Left forelimb (tissue), 1 donor: ENCODE measurements around the gene ATP23.

ENCODE experiments used
- DNase-seq: peaks from one replicate; pipeline ENCODE4 v3.0.0-alpha.2; 2018; ENCODE audit warnings: low spot score

Gene ATP23

DNA sequence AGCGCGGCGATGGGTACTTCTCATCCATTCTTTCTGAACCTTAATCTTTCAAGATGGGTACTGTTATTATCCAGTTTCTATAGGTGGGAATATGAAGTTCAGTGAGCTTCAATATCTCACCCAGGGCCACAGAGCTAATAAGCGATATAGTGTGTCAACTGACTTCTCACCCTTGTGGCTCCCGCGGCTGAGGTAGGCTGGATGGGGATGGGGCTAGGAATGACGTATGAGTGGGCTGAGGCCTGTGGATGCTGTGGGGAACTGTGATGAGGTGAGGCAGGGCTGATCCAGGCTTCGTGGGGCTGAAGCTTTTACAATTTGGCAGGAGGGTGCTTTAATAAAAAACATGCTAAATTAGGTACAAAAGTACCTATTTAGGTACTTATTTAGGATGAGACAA is 32.9 kb upstream of the ATP23 start:
- no peak for DNase-seq

DNA sequence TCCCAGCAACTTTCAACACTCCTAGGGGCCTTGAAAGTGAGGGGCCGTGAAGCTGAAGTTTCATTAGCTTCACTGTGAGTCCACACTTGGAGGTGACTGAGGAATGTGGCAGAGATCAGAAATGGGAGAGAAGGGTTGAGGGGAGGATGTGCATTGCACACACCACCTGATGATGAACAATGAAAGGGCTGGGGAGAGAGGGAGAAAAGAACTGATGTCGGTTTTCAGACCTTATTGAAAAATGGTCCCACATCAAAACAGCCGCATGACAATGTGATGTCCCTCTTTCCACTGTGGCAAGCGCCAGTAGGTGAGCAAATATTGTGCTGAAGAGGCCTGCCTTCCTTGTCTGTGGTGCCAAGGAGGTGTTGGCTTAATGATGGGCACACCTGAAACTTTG is 32.3 kb upstream of the ATP23 start:
- DNase-seq: no peak

DNA sequence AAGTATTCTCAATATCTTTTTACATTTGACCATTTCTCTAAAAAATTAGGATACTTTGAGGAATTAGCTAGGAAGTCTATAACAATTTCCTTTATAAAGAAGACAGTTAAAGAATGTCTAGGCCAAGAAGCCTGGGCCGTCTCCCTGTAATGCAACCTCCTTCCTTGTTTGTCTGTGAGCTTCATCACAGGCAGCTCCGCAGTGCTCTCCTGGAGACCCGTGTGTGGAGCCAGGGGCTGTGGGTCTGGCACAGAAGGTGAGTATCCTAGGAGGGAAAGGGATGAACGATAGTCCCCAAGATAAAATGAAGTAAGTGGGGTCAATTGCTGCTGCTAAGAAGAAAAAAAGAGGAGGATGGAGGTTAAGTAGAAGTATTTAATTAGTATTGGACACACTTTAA is 31.8 kb upstream of the ATP23 start:
- DNase-seq: no peak

DNA sequence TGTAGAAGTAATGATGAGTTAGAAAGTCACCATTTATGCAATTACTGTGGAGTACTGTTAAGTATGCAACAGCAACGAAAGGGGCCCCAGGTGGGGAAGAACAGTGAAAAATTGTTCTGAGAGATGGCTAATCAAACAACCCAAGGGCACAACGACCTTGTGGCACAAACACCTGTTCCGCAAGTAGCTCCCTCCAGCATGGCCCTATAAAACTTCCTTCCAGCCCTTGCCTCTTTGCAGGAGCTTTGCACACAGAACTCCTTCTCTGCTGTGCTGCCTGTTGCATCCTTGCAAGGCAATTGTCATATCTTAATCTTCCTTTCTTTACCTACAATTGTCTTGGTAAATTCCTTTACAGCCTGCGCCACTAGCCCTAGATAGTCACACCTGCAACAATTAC is 23.2 kb upstream of the ATP23 start:
- no peak for DNase-seq

DNA sequence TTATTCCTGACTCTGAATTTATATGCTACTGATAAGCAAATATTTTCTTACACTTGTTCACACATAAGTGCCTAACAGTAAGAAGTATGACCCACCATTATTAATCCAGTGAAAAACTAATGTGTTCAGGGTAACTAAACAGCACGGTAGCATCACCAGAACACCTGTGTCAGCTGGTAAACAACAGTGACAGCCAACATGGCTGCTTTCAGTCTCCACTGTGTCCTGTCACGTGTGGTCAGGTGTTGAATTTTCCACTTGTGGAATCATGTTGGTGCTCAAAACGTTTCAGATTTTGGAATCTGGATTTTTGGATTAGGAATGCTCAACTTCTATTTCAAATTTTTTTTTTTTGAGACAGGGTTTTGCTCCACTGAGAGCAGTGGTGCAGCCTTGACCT is 14.3 kb upstream of the ATP23 start:
- DNase-seq: no peak

DNA sequence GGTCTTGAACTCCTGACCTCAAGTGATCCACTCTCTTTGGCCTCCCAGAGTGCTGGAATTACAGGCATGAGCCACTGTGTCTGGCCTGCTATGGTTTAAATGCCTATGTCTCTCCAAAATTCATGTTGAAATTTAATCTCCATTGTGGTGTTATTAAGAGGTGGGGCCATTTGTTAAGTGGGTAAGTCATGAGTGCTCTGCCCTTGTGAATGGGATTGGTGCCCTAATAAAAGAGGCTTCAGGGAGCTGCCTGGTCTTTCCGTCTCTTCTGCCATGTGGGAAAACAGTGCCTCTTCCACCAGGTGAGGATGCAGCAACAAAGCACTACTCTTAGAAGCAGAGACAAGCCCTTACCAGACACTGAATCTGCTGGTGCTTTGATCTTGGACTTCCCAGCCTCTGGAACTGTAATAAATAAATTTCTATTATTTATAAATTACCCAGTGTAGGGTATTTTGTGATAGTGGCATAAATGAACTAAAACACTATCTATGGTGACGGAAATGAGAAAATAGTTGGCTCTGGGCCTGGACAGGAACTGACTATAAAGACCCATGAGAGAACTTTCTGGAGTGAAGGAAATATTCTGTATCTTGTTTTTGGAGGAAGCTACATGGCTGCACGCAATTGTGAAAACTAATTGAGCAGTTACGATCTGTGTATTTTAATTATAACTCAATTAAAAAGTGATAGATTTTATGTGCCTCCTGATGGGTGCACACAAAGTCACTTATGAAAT is 12.1 kb upstream of the ATP23 start:
- DNase-seq: no peak

DNA sequence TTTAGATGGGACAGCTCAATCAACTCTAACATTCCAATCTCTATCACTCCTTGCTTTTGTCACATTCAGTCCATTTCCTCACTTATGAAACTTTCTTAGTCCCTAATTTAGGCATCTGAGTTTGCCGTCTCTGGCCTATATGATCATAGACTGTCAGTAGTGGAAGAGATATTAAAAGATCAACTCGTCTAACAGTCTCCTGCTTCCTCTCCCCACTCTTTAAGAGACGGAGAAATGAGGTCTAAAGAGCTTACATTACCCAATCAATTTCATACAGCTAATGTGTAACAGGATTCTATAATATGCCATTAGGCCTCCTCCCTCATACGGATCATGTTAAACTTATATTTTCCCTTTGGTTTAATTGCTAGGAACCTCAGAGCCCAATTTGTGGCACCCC is 6.5 kb upstream of the ATP23 start:
- no peak for DNase-seq

DNA sequence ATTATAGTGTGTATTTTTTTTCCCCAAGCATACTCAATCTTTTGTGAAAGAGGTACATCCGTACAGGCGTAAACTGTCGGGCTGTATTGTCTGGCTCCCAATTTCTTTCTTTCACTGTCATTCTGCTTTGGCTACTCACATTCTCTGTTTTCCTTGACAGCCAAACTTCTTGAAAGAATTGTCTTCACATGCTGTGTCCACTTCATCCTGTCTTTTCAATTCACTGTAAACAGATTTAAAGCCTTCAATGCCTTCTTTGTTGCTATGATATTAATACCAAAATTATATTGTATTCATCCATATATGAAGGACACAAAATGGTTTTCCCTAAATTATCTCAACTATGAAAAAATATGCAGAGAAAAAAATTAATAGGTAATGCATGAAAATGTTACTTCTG is 6.0 kb upstream of the ATP23 start:
- no peak for DNase-seq

DNA sequence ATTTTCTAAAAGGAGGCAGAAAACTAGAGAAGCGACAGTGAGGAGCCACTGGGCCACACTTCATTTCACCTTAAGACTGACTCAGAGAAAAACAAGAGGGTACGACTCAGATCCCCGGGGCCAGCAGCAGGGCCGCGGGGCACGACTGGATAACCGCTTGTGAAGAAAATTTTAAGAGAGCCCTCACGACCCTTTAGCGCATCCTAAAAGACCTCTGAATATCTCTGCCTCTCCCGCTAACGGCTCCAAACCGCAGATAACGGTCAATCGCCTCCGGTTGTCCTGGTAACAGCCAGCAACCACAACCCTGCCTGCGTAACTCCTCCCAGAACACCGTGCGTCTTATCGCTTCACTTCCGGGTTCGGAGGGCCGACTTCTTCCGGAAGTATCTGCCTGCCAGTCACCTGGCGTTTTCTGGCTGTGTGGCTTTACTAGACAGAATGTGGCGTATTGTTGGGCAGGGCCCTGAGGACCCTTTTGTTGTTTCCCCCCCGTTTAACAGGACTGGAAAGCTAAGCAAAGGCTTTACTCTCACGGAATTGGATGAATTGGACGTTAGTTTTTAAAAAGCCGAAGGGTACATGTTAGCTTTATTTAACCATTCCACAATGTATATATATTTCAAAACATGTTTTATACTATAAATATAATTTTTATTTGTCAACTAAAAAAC is 5.4 kb upstream of the ATP23 start:
- peak; percentile 91 for DNase-seq

DNA sequence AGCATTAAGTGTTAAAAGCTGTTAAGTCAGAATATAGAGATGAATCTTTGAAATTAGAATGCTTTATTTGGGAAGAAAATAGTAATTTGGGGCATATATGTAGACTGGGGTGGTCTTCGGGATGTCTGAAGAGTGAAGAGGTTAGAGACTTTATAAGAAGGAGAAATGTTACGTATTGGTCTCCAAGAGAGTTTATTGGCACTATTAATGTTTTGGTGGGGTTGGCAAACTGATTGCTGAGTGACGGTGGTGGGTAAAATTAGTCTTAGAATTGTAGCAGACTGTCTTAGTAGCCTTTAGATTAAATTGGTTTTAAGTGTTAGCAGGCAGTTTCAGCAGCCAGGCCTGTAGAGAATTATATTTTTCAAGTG is 4.9 kb upstream of the ATP23 start:
- no peak for DNase-seq

DNA sequence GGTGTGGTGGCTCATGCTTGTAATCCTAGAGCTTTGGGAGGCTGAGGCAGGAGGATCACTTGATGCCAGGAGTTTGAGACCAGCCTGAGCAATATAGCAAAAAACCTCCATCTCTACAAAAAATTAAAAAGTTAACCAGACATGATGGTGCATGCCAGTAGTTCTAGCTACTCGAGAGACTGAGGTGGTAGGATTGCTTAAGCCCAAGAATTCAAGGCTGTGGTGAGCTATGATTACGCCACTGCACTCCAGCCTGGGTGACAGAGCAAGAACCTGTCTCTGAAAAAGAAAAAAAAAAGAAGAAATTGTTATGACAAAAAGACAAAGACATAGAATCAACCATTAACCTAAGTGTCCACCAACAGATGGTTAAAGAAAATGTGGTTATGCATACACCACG is 2.1 kb upstream of the ATP23 start:
- DNase-seq: no peak

DNA sequence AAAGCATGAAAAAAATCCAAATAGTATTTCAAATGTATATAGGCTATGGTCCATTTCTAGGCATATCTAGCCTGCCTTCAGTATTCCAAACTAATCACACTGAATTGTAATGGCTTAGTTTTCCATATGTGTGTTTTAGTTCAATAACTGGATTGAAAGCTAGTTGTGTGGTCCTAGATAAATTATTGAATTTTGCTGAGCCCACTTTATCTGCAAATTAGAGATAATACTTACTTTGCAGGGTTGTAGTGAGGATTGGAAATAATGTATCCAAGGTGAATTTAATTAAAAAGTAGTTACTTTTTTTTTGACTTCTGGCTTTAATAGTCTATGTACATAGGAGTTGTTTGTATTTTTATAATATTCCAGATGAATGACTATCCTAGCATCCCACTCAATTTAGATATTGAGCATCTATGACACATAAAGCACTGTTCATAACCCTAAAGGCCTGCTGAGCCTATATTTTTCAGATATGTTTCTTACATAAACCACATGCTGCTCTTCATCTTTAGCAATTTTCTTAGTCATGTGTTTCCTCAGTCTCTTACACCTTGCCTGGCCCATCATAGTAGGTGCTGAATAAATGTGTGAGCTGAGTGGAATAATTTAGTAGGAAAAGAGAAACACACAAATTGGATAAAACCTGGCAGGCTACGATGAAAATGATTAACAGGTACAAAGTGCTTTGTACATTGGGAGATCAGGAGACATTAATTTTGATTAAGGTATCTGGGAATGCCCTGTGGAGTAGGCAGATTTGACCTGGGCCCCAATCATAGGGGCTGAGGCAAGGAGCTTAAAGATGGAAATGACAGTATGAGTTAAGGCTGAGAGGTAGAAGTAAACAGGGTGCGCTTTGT is 1.1 kb upstream of the ATP23 start:
- DNase-seq: no peak

DNA sequence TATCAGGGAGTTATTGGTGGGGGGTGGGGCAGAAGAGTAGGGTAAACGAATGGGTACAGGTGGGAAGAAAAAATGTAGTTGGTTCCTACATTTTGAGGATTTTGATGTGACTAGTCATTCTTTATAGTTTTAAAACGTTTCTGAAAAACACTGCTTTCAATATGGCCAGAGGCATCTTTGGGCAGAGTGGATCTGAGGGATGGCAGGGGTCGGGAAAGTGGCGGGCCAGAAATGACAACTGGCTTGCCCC is 527 bp upstream of the ATP23 start:
- DNase-seq: no peak

DNA sequence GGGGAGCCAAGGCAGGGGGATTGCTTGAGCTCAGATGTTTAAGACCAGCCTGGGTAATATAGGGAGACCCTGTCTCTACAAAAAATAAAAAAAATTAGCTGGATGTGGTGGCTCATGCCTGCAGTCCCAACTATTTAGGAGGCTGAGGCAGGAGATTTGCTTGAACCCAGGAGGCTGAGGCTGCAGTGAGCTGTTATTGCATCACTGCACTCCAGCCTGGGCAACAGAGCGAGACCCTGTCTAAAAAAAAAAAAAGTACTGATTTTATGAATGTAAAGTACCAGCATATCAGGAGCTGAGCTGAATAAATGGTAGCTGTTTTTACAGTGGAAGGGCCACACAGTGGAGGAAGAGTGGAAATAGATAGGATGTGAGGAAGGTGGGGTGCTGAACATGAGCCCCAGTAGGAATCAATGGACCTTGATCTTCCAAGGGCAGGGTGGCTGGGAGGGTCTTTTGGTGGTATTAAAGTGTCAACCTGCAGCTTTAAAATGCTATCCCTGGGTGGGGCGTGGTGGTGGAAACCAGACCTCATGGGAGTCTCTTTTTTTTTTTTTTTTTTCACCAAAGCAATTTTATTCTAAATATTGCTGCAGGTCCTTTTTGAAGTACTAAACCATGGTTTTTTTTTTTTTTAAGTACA is 2.2 kb downstream of the ATP23 start:
- no peak for DNase-seq

DNA sequence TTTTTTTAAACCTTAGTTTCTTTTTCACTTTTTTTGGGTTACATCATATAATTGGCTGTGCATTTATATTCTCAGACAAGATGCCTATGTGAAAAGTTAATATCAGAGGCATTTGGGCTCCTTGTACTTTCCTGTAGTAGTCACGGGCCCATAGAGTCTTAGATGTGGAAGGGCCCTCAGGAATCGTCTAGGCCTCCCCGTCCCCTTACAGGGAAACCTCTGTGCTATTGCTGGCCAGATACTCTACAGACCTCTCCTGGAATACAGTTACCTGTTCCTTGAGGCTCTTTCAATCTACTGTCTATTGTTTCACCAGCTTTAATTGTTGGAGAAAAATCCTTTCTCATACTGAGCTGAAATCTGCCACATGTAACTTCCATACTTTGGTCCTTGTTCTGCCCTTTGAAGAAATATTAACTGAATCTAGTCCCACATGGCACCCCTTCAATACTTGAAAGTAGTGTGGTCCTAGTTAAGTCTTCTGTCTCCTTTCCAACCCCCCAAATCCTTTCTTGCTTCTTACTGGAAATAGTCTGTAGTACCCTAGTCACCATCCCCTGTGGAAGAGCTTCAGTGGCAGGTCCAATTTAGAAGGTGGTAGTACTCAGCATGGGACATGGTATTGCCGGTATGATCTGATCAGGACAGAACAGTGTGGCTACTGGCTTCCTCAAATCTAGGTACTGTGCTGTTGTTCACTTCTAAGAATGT is 3.1 kb downstream of the ATP23 start:
- no peak for DNase-seq

DNA sequence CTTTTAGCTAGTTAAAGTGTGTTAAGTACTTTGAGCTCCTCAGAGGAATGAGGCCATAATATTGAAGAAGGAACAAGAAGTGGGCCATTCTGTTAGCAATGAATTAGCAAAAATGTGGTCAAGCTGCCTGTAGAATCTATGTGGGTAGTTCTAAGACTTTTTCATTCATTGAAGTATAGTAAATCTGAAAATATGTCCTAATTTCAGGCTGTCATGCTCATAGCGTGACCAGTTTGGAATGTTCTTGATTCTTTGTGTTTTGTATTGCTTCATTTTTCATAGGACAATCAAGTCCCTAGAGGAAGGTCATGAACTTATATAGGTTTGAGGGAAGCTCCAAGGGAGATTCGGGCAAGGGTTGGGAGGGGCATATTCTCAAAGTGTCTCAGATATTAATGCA is 11.4 kb downstream of the ATP23 start:
- no peak for DNase-seq

DNA sequence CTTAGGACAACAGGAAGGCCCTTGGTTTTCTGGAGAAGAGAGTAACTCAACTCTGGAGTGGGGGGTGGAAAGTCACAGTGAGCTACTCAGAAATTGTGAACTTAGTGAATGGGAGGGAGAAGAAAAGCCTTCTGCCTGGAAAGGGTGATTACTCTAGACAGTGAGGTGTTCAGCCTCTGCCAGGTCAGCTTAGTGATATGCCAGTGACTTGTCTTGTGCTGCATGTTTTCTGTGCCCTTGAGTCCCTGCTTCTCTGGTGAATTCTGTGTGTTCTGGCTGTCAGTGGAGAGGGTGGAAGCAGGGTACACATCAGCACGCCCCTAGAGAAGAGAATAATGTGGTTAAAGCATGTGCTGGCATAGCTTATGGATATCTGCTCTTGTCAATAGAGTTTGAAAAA is 13.4 kb downstream of the ATP23 start:
- DNase-seq: no peak

DNA sequence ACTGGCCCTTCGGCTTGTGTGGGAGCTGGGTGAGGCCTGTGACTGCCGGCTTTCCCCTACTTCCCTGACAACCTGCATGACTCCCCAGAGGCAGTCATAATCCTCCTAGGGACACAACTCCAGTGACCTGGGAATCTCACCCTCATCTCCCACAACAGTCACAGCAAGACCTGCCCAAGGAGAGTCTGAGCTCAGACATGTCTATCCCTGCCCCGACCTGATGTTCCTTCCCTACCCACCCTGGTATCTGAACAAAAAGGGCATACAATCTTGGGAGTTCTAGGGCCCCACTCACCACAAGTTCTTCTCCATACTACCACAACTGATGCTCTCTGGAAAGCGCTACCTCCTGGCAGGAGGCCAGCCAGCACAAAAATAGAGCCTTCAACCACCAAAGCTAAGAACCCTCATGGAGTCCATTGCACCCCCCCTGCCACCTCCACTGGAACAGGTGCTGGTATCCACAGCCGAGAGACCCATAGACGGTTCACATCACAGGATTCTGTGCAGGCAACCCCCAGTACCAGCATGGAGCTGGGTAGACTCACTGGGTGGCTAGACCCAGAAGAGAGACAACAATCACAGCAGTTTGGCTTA is 16.8 kb downstream of the ATP23 start:
- DNase-seq: no peak

DNA sequence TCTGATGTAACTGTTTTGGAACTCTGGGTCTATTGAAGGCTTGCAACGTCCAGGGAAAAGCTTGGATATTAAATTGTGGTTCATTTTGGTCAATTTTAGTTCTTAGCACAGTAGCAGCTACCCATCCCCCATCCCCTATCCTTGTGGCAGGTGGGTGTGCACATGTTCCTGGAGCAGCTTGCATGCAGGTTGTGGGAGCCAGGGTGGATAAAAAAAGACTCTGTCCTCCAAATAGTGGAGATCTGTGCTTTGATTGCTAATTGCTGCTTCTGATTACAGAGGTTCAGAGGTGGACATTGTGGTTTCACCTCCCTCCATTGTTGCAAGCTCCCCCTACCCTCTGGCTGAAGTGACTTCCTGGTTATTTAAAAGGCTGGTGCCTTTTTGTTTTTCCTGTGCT is 23.1 kb downstream of the ATP23 start:
- DNase-seq: no peak

DNA sequence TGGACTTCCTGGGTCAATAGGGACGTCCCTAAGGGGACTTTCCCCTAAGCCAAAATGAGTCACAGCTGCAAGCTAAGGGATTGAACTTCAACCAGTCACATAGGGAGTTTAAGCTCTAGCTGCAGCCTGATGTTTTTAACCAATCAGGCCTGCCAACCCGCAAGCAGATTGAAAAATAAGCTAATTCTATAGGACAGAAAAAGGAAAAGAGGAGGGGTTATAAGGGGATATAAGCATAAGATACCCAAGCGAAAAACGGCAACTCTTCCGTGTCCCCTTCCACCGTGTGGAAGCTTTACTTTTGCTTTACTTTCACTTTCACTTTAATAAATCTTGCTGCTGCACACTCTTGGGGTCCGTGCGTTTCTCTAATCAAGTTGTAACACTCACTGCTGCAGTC is 24.4 kb downstream of the ATP23 start:
- DNase-seq: no peak

DNA sequence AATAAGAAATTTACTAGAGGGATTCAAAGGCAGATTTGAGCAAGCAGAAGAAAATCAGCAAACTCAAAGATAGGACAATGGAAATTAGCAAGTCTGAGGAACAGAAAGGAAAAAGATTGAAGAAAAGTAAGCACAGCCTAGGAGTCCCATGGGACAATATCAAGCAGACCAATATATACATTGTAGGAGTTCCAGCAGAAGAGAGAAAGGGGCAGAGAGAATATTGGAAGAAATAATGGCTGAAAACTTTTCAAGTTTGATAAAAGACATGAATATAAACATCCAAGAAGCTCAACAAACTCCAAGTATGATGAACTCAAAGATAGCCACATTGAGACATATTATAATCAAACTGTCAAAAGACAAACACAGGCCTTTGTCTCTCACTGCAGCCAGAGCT is 25.2 kb downstream of the ATP23 start:
- no peak for DNase-seq
